HL-60 (cell line): ENCODE results near the gene ENTHD1.

Source experiments
- CTCF ChIP-seq: IDR thresholded peaks from one replicate; pipeline ENCODE4 v1.5.1; 2011; ENCODE audit warnings: low read length, control low read depth, inconsistent platforms; ENCODE audit not compliant: insufficient read depth
- GABPA ChIP-seq: IDR thresholded peaks from 2 replicates; pipeline ENCODE4 v1.6.1; 2012; ENCODE audit warnings: low read depth
- POLR2AphosphoS5 ChIP-seq: IDR thresholded peaks from 2 replicates; pipeline ENCODE4 v1.6.1; 2012; ENCODE audit warnings: low read depth
- REST ChIP-seq: IDR thresholded peaks from 2 replicates; pipeline ENCODE4 v1.6.1; 2012; ENCODE audit warnings: low read depth; ENCODE audit not compliant: insufficient replicate concordance
- SPI1 ChIP-seq: IDR thresholded peaks from 2 replicates; pipeline ENCODE4 v1.6.1; 2012; ENCODE audit warnings: low read depth, mild to moderate bottlenecking, borderline replicate concordance

- TF ChIP-seq CTCF (no peak), POLR2AphosphoS5 (no peak), GABPA (no peak), REST (no peak), SPI1 (no peak)
Observed at GRCh38 chr22:39893526-39893925, at the start of gene ENTHD1.
